Right lobe of liver (tissue), 6 donors: ENCODE measurements around the gene KRT13. TPM values are rescaled to one million over a fixed set of nuclear protein-coding genes. Genes with fewer than 3 reads are reported as not detected.

ENCODE experiments used
- ATAC-seq, 4 donors: fragments of 200-7000 bp; cut with Tn5 transposase; one replicate each; pipeline ENCODE4 v1.9.1; 2020; ENCODE audit warnings: mild to moderate bottlenecking in 4 of 4, moderate library complexity in 4 of 4
- DNase-seq, 3 donors: peaks; one replicate each; pipeline ENCODE4 v3.0.0-alpha.2; 2020
- H3K27ac ChIP-seq, 3 donors: fragments of 200-600 bp; one replicate each; pipeline ENCODE4 v1.8.0; 2022
- H3K27me3 ChIP-seq, 2 donors: fragments of 200-600 bp; one replicate each; pipeline ENCODE4 v1.8.0; 2022
- H3K36me3 ChIP-seq, 4 donors: fragments of 200-600 bp; sonication (generic) in 1 of 4; one replicate each; pipeline versions ENCODE4 v1.5.1 to v1.8.0; 2017 to 2022; ENCODE audit warnings: control low read depth in 1 of 4
- H3K4me1 ChIP-seq, 4 donors: fragments of 200-600 bp; sonication (generic) in 1 of 4; one replicate each; pipeline versions ENCODE4 v1.5.1 to v1.8.0; 2017 to 2022; ENCODE audit warnings: control low read depth in 1 of 4
- H3K4me3 ChIP-seq, 3 donors: fragments of 200-600 bp; one replicate each; pipeline ENCODE4 v1.8.0; 2022
- H3K9me3 ChIP-seq, 4 donors: fragments of 200-600 bp; sonication (generic) in 1 of 4; one replicate each; pipeline versions ENCODE4 v1.5.1 to v1.8.0; 2017 to 2022; ENCODE audit warnings: control low read depth in 1 of 4
- POLR2A ChIP-seq: fragments of 450-650 bp; IDR thresholded peaks from one replicate; pipeline ENCODE4 v1.6.1; 2017; ENCODE audit warnings: antibody characterized with exemption, mild to moderate bottlenecking
- WGBS: methylation state at CpG from one replicate; pipeline ENCODE4 v1.1.6; 2018; ENCODE audit warnings: low coverage, low lambda C conversion rate; ENCODE audit not compliant: insufficient coverage; ENCODE audit errors: missing lambda C conversion rate; 5-methylcytosine and 5-hydroxymethylcytosine counted together
- intact Hi-C, 2 donors: fragments of 100-400 bp; cut with DNase I; formaldehyde crosslinking; loops; one replicate each; pipeline versions ENCODE4 v1.11.2 to v1.14.1; 2022
- total RNA-seq, 6 experiments: library from RNA; depleted of rRNA in 2 of 6; stranded (reverse); fragments of >200 nt in 2 of 6; fragmentation: NEBNext Ultra II Directional in 3 of 6; extraction: Animal tissue kit (Norgen Biotek cat#: 25700) in 3 of 6; gene quantifications; one replicate each; pipeline versions ENCODE4 v1.1.0 to v1.2.4, GENCODE V29; 2016 to 2023
- TF ChIP-seq, protein P1 (sequence below), 4 donors: fragments of 200-600 bp in 3 of 4; fragments of 450-650 bp in 1 of 4; IDR thresholded peaks; one replicate each; pipeline versions ENCODE4 v1.5.1 to v1.8.0; 2016 to 2022; ENCODE audit warnings: antibody characterized with exemption in 4 of 4, mild to moderate bottlenecking in 2 of 4
- donor health status: DM: no; HTN: yes; CAD: no.
- donor health status: DM: no; HTN: no; CAD: no.
- donor health status: DM: no; HTN: no; CAD: no.
- donor health status: DM: no; HTN: yes; CAD: no.
- donor health status: DM: no; HTN: yes; CAD: no.

KRT13 gene
- total RNA-seq, 6 experiments from 2014 or later, result 1.6 TPM; not detected in 5

DNA sequence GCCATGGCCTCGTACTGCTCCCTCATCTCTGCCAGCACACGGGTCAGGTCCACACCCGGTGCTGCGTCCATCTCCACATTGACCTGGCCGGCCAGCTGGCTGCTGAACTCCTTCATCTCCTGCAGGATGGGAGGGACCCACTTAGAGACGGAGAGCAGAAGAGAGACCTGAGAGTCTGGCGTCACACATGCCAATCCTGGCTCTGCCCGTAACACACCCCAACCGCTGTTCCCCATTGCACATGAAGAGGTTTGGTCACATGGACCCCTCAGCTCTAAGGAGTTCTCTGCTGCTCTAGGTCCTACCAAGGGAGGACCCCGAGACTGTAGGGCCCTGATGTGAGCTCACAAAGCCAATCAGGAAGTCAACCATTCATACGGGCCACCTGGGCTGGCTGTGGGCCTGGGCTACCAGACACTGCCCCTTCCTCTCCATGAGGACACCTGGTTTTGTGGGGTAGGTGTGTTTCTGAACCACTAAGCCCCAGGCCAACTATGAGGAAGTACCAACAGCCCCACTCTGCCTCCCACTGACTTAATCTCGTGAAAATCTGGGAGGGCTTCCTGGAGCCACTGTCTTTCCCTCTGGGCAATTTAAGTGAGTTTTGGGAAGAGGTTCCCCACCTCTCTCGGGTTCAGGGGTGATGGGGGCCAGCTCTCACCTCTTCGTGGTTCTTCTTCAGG, 10.9 kb upstream of the KRT13 start:
- no peaks in the 10 kb centered on the region for H3K4me1 ChIP-seq
- no peak for ATAC-seq
- TF ChIP-seq POLR2A, result no peak
- TF ChIP-seq, protein P1, sequence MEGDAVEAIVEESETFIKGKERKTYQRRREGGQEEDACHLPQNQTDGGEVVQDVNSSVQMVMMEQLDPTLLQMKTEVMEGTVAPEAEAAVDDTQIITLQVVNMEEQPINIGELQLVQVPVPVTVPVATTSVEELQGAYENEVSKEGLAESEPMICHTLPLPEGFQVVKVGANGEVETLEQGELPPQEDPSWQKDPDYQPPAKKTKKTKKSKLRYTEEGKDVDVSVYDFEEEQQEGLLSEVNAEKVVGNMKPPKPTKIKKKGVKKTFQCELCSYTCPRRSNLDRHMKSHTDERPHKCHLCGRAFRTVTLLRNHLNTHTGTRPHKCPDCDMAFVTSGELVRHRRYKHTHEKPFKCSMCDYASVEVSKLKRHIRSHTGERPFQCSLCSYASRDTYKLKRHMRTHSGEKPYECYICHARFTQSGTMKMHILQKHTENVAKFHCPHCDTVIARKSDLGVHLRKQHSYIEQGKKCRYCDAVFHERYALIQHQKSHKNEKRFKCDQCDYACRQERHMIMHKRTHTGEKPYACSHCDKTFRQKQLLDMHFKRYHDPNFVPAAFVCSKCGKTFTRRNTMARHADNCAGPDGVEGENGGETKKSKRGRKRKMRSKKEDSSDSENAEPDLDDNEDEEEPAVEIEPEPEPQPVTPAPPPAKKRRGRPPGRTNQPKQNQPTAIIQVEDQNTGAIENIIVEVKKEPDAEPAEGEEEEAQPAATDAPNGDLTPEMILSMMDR (IDR thresholded peaks at IDR 0.05), result no peak
- H3K27me3 ChIP-seq, result no peaks in the 10 kb centered on the region
- no peaks in the 10 kb centered on the region for H3K9me3 ChIP-seq
- no peak for DNase-seq
- intact Hi-C loops, result no loop called here
- 54% methylated on average over 4 of the region's 14 CpGs for WGBS
- H3K36me3 ChIP-seq, result no peaks in the 10 kb centered on the region
- H3K27ac ChIP-seq, result no peak overlapping the region
- H3K4me3 ChIP-seq, result no peak overlapping the region

DNA sequence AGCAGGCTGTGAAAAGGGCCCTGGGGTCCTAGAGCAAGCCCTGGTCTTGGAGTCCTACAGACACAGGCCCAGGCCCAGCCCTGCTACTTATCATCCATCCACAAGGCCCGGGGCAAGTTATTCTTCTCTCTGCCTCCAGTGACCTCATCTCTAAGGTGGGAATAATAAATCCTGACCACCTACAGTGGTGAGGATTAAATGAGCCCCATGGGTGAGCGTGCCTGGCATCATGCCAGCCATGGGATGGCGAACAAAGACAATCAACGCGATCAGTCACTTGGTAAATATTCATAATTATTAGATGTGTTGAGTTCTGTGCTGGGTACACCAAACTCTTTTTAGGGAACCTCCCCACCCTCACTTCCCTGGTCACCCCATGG, 7.7 kb upstream of the KRT13 start:
- no peak overlapping the region for H3K27ac ChIP-seq
- no peak for ATAC-seq
- no peaks in the 10 kb centered on the region for H3K9me3 ChIP-seq
- DNase-seq, result no peak
- no peak for TF ChIP-seq POLR2A
- TF ChIP-seq, protein P1 (IDR thresholded peaks at IDR 0.05), result no peak
- intact Hi-C loops, result no loop called here
- 86% methylated on average over 5 of the region's 5 CpGs for WGBS
- no peaks in the 10 kb centered on the region for H3K36me3 ChIP-seq
- no peak overlapping the region for H3K4me3 ChIP-seq
- no peaks in the 10 kb centered on the region for H3K27me3 ChIP-seq
- no peaks in the 10 kb centered on the region for H3K4me1 ChIP-seq

DNA sequence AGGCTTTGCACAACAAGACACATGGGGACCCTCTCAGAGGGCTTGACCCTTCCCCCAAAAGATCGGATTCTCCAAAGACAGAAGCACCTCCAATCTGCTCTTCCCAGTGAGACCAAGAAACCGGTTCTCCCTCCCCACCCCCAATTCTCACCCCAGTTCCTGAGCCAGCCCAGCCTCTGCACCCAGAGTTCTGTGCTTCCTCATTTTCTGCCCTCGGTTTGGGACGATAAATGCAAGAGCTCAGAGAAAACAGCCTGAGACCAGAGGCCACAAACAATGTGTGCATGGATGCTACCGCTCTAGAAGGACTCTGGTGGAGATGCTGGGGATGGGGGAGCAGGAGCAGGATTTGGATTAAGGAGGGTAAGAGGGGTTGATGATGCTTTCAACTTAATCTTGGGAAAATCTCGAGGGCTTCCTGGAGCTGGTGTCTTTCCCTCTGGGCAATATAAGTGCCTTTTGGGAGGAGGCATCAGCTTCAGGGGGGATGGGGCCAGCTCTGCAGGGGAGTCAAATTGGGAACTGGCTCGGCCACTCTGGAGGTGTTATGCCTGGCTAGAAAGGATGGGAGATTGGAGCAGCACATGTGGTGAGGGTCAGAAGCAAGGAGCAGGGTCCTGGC, 7.2 kb upstream of the KRT13 start:
- H3K36me3 ChIP-seq, result no peaks in the 10 kb centered on the region
- H3K9me3 ChIP-seq, result no peaks in the 10 kb centered on the region
- 46% methylated on average over 6 of the region's 7 CpGs for WGBS
- no peak overlapping the region for H3K4me3 ChIP-seq
- TF ChIP-seq, protein P1 (IDR thresholded peaks at IDR 0.05), result no peak
- no peak for TF ChIP-seq POLR2A
- DNase-seq (no peak), ATAC-seq (no peak)
- no peaks in the 10 kb centered on the region for H3K4me1 ChIP-seq
- H3K27ac ChIP-seq, result no peak overlapping the region
- no peaks in the 10 kb centered on the region for H3K27me3 ChIP-seq
- intact Hi-C loops, result no loop called here

DNA sequence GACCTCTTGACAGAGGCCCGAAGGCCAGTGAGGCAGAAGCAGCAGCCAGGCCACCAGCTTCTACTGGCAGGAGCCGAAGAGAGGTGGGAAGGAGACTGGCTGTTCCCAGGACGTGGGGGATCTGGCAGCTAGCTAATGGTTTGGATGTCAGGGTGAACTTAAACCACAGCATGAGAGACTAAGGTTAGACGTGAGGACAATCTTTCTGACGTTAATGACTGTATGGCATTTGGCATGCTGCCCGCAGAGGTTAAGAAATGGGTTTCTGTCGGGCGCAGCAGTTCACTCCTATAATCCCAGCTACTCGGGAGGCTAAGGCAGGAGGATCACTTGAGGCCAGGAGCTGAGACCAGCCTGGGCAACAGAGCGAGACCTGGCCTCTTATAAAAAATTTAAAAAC, 6.3 kb upstream of the KRT13 start:
- TF ChIP-seq POLR2A, result no peak
- TF ChIP-seq, protein P1 (IDR thresholded peaks at IDR 0.05), result no peak
- H3K4me3 ChIP-seq, result no peak overlapping the region
- ATAC-seq, result no peak
- H3K27ac ChIP-seq, result no peak overlapping the region
- no peaks in the 10 kb centered on the region for H3K4me1 ChIP-seq
- WGBS, result 51% methylated on average over 7 of the region's 10 CpGs
- no peak for DNase-seq
- H3K36me3 ChIP-seq, result no peaks in the 10 kb centered on the region
- H3K27me3 ChIP-seq, result no peaks in the 10 kb centered on the region
- no peaks in the 10 kb centered on the region for H3K9me3 ChIP-seq
- intact Hi-C loops, result no loop called here
